PFSK-1 (cell line): Measurements from ENCODE around the gene CFAP20DC.

Experiments used
- FOXP2 ChIP-seq: optimal IDR thresholded peaks from 2 replicates; pipeline ENCODE3; 2011; ENCODE audit warnings: borderline replicate concordance, control low read depth, inconsistent platforms; ENCODE audit not compliant: insufficient read depth; ENCODE audit errors: extremely low read length, extremely low read depth
- POLR2AphosphoS5 ChIP-seq: IDR thresholded peaks from 2 replicates; pipeline ENCODE4 v1.6.1; 2012; ENCODE audit warnings: low read depth, mild to moderate bottlenecking, control low read depth, low read length, moderate library complexity
- REST ChIP-seq, 2 experiments: IDR thresholded peaks; 2 replicates each; pipeline versions ENCODE4 v1.6.1 to v1.8.0; 2011 to 2012; ENCODE audit warnings: low read depth in 2 of 2, low read length in 2 of 2, control low read depth in 1 of 2, inconsistent platforms in 1 of 2, mild to moderate bottlenecking in 1 of 2, moderate library complexity in 1 of 2; ENCODE audit not compliant: insufficient read depth in 1 of 2
- SIN3A ChIP-seq: IDR thresholded peaks from 2 replicates; pipeline ENCODE4 v1.6.1; 2012; ENCODE audit warnings: mild to moderate bottlenecking, low read length, moderate library complexity, borderline replicate concordance; ENCODE audit not compliant: insufficient read depth
- TAF1 ChIP-seq: IDR thresholded peaks from 2 replicates; pipeline ENCODE4 v1.6.1; 2012; ENCODE audit warnings: low read length, control low read depth, borderline replicate concordance; ENCODE audit not compliant: insufficient read depth

CFAP20DC gene

GRCh38 chr3:58706395-58707167 lies 343.2 kb downstream of the CFAP20DC start:
- TF ChIP-seq REST (IDR thresholded peaks at IDR 0.05; ENCODE audit: insufficient read depth in 1 of 2, low read depth in 2 of 2, low read length in 2 of 2), result no peak
- no peak for TF ChIP-seq SIN3A
- no peak for TF ChIP-seq POLR2AphosphoS5
- no peak for TF ChIP-seq TAF1
- TF ChIP-seq FOXP2, result no peak

GRCh38 chr3:58704745-58705144 lies 345.1 kb downstream of the CFAP20DC start:
- TF ChIP-seq REST (IDR thresholded peaks at IDR 0.05; ENCODE audit: insufficient read depth in 1 of 2, low read depth in 2 of 2, low read length in 2 of 2), result no peak
- no peak for TF ChIP-seq SIN3A
- TF ChIP-seq FOXP2, result no peak
- no peak for TF ChIP-seq POLR2AphosphoS5
- TF ChIP-seq TAF1, result no peak

- TF ChIP-seq REST (IDR thresholded peaks at IDR 0.05; ENCODE audit: insufficient read depth in 1 of 2, low read depth in 2 of 2, low read length in 2 of 2) (no peak), SIN3A (no peak), TAF1 (no peak), FOXP2 (no peak), POLR2AphosphoS5 (no peak)
These were observed 351.6 kb downstream of the CFAP20DC start for GRCh38 chr3:58698246-58698645.

- no peak for TF ChIP-seq SIN3A
These were observed 352.3 kb downstream of the CFAP20DC start for GRCh38 chr3:58697561-58697960.

GRCh38 chr3:58696093-58696492 lies 353.7 kb downstream of the CFAP20DC start:
- no peak for TF ChIP-seq POLR2AphosphoS5
- TF ChIP-seq TAF1, result no peak
- TF ChIP-seq REST (IDR thresholded peaks at IDR 0.05; ENCODE audit: insufficient read depth in 1 of 2, low read depth in 2 of 2, low read length in 2 of 2), result no peak
- no peak for TF ChIP-seq FOXP2
- no peak for TF ChIP-seq SIN3A
